ENCODE measurements around the gene HAO2. TPM values are rescaled to one million over a fixed set of nuclear protein-coding genes. Genes with fewer than 3 reads are reported as not detected.

The HAO2 gene
- total RNA-seq, 1 experiment from 2014 or later, result 0.13 TPM

DNA sequence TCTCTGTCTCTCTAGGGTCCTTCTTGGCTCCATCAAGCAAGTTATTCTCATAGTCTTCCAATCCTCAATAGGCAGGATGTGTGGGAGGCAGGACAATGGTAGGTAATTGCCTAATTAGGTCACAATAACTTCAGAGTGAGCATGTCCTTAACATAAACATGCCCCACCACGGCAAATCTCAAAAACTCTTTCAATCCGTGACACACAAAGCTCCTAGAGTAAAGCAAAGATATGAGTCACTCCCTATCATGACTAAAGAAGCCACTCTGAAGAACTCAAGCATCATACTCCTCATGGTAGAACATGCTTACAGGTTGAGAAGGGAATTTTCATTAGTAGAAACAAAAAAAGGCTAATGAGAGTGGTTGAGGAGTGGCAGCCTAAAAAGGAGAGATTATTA lies 4.9 kb downstream of the HAO2 start:
- no peak overlapping the region for H3K27ac ChIP-seq (ENCODE audit: insufficient read length, low read depth, low read length)
- Mint-ChIP-seq H3K9me3 (peaks cover 0 to 7% of the 10 kb centered on the region in 2 experiments; a peak in 4 of 5 replicates), H3K27me3 (ENCODE audit: low read depth) (no peaks in the 10 kb centered on the region), H3K27ac (no peak overlapping the region), H3K36me3 (ENCODE audit: insufficient read depth in 1 of 3, low read depth in 3 of 3) (no peaks in the 10 kb centered on the region), H3K4me1 (peaks cover 9 to 15% of the 10 kb centered on the region in 2 experiments), H3K4me3 (no peak overlapping the region)
- H2AFZ ChIP-seq (ENCODE audit: low read length), result no peak overlapping the region
- no peak overlapping the region for H3K18ac ChIP-seq (ENCODE audit: insufficient read length, low read depth, low read length)
- no peak overlapping the region for H3K14ac ChIP-seq (ENCODE audit: insufficient read depth, low read length)
- no CpG with 5 or more reads among the region's 2 CpGs for WGBS (ENCODE audit: extremely low coverage, insufficient read length, low lambda C conversion rate)
- TF ChIP-seq, protein P1, sequence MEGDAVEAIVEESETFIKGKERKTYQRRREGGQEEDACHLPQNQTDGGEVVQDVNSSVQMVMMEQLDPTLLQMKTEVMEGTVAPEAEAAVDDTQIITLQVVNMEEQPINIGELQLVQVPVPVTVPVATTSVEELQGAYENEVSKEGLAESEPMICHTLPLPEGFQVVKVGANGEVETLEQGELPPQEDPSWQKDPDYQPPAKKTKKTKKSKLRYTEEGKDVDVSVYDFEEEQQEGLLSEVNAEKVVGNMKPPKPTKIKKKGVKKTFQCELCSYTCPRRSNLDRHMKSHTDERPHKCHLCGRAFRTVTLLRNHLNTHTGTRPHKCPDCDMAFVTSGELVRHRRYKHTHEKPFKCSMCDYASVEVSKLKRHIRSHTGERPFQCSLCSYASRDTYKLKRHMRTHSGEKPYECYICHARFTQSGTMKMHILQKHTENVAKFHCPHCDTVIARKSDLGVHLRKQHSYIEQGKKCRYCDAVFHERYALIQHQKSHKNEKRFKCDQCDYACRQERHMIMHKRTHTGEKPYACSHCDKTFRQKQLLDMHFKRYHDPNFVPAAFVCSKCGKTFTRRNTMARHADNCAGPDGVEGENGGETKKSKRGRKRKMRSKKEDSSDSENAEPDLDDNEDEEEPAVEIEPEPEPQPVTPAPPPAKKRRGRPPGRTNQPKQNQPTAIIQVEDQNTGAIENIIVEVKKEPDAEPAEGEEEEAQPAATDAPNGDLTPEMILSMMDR (conservative IDR thresholded peaks at IDR 0.05), result no peak
- H3K4me2 ChIP-seq (ENCODE audit: insufficient read depth, insufficient read length, low read length), result no peak overlapping the region
- H3K9me3 ChIP-seq (ENCODE audit: control insufficient read depth, low read depth, low read length), result no peaks in the 10 kb centered on the region
- H3K9ac ChIP-seq (ENCODE audit: extremely low read depth, insufficient read length, low read length), result no peak overlapping the region
- no peak overlapping the region for H3K4ac ChIP-seq (ENCODE audit: low read depth, low read length)
- H2BK15ac ChIP-seq (ENCODE audit: low read depth, low read length), result no peak overlapping the region
- no peaks in the 10 kb centered on the region for H4K20me1 ChIP-seq (ENCODE audit: control insufficient read depth, insufficient read depth, insufficient read length)
- H3T11ph ChIP-seq (ENCODE audit: low read length), result no peak overlapping the region
- H4K5ac ChIP-seq (ENCODE audit: insufficient read length, low read depth, low read length), result no peak overlapping the region
- no peak overlapping the region for H2BK5ac ChIP-seq (ENCODE audit: insufficient read length, low read length)
- H4K8ac ChIP-seq (replicated peaks; ENCODE audit: insufficient read length, low read depth, low read length), result no peak overlapping the region
- no peak overlapping the region for H3K23ac ChIP-seq (ENCODE audit: insufficient read length, low read depth, low read length)
- H2BK120ac ChIP-seq (ENCODE audit: low read depth, low read length, poor library complexity, severe bottlenecking), result no peak overlapping the region
- no peaks in the 10 kb centered on the region for H3K79me2 ChIP-seq (ENCODE audit: insufficient read depth, low read length)
- H3K56ac ChIP-seq (ENCODE audit: insufficient read length, low read depth, low read length), result no peak overlapping the region
- no peak overlapping the region for H2AK5ac ChIP-seq (ENCODE audit: insufficient read length, low read length)
- H2BK20ac ChIP-seq (ENCODE audit: low read depth, low read length, poor library complexity, severe bottlenecking), result no peak overlapping the region
- DNase-seq, result no peak
- H4K91ac ChIP-seq (ENCODE audit: insufficient read length, low read depth, low read length), result no peak overlapping the region
- no peaks in the 10 kb centered on the region for H3K23me2 ChIP-seq (ENCODE audit: insufficient read length, low read depth, low read length, poor library complexity, severe bottlenecking)
- H3K27me3 ChIP-seq (ENCODE audit: insufficient read depth, low read length), result no peaks in the 10 kb centered on the region
- no peak overlapping the region for H2BK12ac ChIP-seq (ENCODE audit: insufficient read length, low read depth, low read length)
- H3K79me1 ChIP-seq (ENCODE audit: insufficient read depth, low read depth, low read length, poor library complexity, severe bottlenecking), result no peaks in the 10 kb centered on the region
- no peaks in the 10 kb centered on the region; the same call in 1 of the 2 replicates for H3K4me1 ChIP-seq (ENCODE audit: insufficient read depth, low read length)
